ENCODE data around the gene CITED4.

The CITED4 gene

GRCh38 chr1:40818264-40818961 is 43.8 kb downstream of the CITED4 start:
- no peak for DNase-seq (ENCODE audit: low read depth, low spot score)
- TF ChIP-seq, protein P1, sequence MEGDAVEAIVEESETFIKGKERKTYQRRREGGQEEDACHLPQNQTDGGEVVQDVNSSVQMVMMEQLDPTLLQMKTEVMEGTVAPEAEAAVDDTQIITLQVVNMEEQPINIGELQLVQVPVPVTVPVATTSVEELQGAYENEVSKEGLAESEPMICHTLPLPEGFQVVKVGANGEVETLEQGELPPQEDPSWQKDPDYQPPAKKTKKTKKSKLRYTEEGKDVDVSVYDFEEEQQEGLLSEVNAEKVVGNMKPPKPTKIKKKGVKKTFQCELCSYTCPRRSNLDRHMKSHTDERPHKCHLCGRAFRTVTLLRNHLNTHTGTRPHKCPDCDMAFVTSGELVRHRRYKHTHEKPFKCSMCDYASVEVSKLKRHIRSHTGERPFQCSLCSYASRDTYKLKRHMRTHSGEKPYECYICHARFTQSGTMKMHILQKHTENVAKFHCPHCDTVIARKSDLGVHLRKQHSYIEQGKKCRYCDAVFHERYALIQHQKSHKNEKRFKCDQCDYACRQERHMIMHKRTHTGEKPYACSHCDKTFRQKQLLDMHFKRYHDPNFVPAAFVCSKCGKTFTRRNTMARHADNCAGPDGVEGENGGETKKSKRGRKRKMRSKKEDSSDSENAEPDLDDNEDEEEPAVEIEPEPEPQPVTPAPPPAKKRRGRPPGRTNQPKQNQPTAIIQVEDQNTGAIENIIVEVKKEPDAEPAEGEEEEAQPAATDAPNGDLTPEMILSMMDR (IDR thresholded peaks at IDR 0.05; ENCODE audit: low read depth, low read length), result no peak
- H3K4me3 ChIP-seq (ENCODE audit: low read depth, low read length), result peak overlapping the region; percentile 10
- in situ Hi-C loops (cut with HindIII; ENCODE audit: low sequenced_read_pairs), result no loop called here

DNA sequence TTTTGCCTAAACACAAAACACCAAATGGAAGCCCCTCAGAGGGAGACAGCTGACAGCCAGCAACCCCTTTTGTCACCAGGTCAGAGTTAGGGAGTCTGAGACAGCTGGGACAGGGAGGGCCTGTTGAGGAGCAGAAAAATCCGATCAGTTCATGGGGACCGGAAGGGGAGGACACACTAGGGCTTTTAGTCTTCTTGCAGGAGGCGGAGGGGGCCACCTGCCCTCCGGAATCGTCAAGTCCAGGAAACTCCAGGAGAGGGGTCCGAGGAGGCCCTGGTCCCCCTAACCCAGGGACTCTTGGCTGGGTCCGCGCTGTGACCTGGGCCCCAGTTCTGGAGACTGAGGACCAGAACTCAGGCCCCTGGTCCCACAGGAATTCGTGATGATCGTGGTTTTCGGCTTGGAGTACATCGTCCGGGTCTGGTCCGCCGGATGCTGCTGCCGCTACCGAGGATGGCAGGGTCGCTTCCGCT is 44.3 kb downstream of the CITED4 start:
- TF ChIP-seq, protein P1 (IDR thresholded peaks at IDR 0.05; ENCODE audit: low read depth, low read length), result no peak
- in situ Hi-C loops (cut with HindIII; ENCODE audit: low sequenced_read_pairs), result no loop called here
- H3K4me3 ChIP-seq (ENCODE audit: low read depth, low read length), result no peak overlapping the region
- DNase-seq (ENCODE audit: low read depth, low spot score), result no peak

DNA sequence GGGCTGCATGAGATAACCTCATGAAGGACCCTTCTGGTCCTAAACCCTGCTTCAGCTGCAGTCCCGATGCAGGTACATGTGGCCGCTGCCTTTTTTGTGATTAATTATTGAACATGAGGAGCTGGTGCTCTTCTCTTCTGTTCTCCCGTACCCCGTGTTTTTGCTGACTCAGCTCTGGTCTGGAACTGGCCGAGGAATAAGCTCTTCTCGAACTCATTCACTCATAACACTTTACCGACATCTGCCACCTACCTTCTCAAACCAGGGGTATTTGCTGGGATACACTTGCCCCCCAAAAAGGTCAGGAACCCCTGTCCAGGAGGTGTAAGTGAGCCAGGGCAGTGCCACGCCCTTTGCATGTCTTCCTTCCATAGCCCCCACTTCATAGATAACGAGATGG is 46.7 kb downstream of the CITED4 start:
- DNase-seq (ENCODE audit: low read depth, low spot score), result no peak
- no peak overlapping the region for H3K4me3 ChIP-seq (ENCODE audit: low read depth, low read length)
- TF ChIP-seq, protein P1 (IDR thresholded peaks at IDR 0.05; ENCODE audit: low read depth, low read length), result no peak
- in situ Hi-C loops (cut with HindIII; ENCODE audit: low sequenced_read_pairs), result no loop called here
